WTC11 (cell line): Measurements from ENCODE around the gene ABHD16B. TPM values are rescaled to one million over a fixed set of nuclear protein-coding genes. Genes with fewer than 3 reads are reported as not detected.
A peak's percentile ranks its signal among the peaks of the same experiment; 100 is the strongest.

ENCODE experiments used
- ATAC-seq: fragments of 200-7000 bp; cut with Tn5 transposase; 2 replicates; pipeline ENCODE4 v1.10.0; 2021; ENCODE audit warnings: mild to moderate bottlenecking, moderate library complexity
- CTCF ChIA-PET: fragments of 300-600 bp; sonication (Branson Sonifier 250); formaldehyde crosslinking; loops from one replicate; lab custom pipeline; 2021; ENCODE audit warnings: antibody characterized with exemption; lab: Charles Lee
- POLR2A ChIA-PET: fragments of 350-600 bp; sonication (Branson Sonifier 250); formaldehyde crosslinking; loops from one replicate; lab custom pipeline; 2021; ENCODE audit warnings: antibody characterized with exemption; lab: Charles Lee
- DNase-seq: peaks from one replicate; pipeline ENCODE4 v3.0.0; 2021; ENCODE audit warnings: low spot score
- H3K27ac Mint-ChIP-seq: 2 replicates; pipeline ENCODE4 v1.8.0; 2021; ENCODE audit warnings: mixed read lengths
- H3K27me3 Mint-ChIP-seq: 2 replicates; pipeline ENCODE4 v1.8.0; 2021; ENCODE audit warnings: low read depth, mild to moderate bottlenecking, moderate library complexity, mixed read lengths
- H3K36me3 Mint-ChIP-seq: 2 replicates; pipeline ENCODE4 v1.8.0; 2021; ENCODE audit warnings: mixed read lengths
- H3K4me1 Mint-ChIP-seq: 2 replicates; pipeline ENCODE4 v1.8.0; 2022; ENCODE audit warnings: mixed read lengths
- H3K4me3 Mint-ChIP-seq: 2 replicates; pipeline ENCODE4 v1.8.0; 2021; ENCODE audit warnings: mild to moderate bottlenecking, moderate library complexity, mixed read lengths
- H3K9me3 Mint-ChIP-seq: 2 replicates; pipeline ENCODE4 v1.8.0; 2021; ENCODE audit warnings: mixed read lengths
- ATF1 ChIP-seq: sonication (generic); formaldehyde crosslinking; IDR thresholded peaks from 2 replicates; pipeline ENCODE4 v1.8.1; 2023; ENCODE audit warnings: mild to moderate bottlenecking, moderate library complexity, missing genetic modification reagents
- FOXJ3 ChIP-seq: sonication (generic); formaldehyde crosslinking; IDR thresholded peaks from 2 replicates; pipeline ENCODE4 v1.9.0; 2021; ENCODE audit warnings: missing genetic modification reagents, mild to moderate bottlenecking, borderline replicate concordance
- HMGA2 ChIP-seq: fragments of 250-450 bp; sonication (Bioruptor Pico); IDR thresholded peaks from 2 replicates; pipeline ENCODE4 v1.4.0; 2021; ENCODE audit warnings: mild to moderate bottlenecking, moderate library complexity
- HMGXB4 ChIP-seq: sonication (generic); formaldehyde crosslinking; IDR thresholded peaks from 2 replicates; pipeline ENCODE4 v1.8.1; 2023; ENCODE audit warnings: mild to moderate bottlenecking, moderate library complexity, missing genetic modification reagents
- MYBL2 ChIP-seq: sonication (generic); formaldehyde crosslinking; IDR thresholded peaks from 2 replicates; pipeline ENCODE4 v1.8.1; 2023; ENCODE audit warnings: mild to moderate bottlenecking, moderate library complexity, missing genetic modification reagents
- OVOL2 ChIP-seq: fragments of 250-450 bp; sonication (Bioruptor Pico); IDR thresholded peaks from 2 replicates; pipeline ENCODE4 v1.9.0; 2021; ENCODE audit warnings: mild to moderate bottlenecking, borderline replicate concordance
- PRDM15 ChIP-seq: sonication (generic); formaldehyde crosslinking; IDR thresholded peaks from 2 replicates; pipeline ENCODE4 v1.8.0; 2022; ENCODE audit warnings: missing genetic modification reagents
- TEAD4 ChIP-seq: sonication (generic); formaldehyde crosslinking; IDR thresholded peaks from 2 replicates; pipeline ENCODE4 v1.8.0; 2022; ENCODE audit warnings: mild to moderate bottlenecking, missing genetic modification reagents
- ZNF121 ChIP-seq: sonication (generic); formaldehyde crosslinking; IDR thresholded peaks from 2 replicates; pipeline ENCODE4 v1.8.0; 2023; ENCODE audit warnings: missing genetic modification reagents
- ZNF232 ChIP-seq: sonication (generic); formaldehyde crosslinking; IDR thresholded peaks from 2 replicates; pipeline ENCODE4 v1.8.0; 2022; ENCODE audit warnings: mild to moderate bottlenecking, missing genetic modification reagents
- ZNF263 ChIP-seq: sonication (generic); formaldehyde crosslinking; IDR thresholded peaks from 2 replicates; pipeline ENCODE4 v1.8.1; 2022; ENCODE audit warnings: low read depth, mild to moderate bottlenecking, moderate library complexity, missing genetic modification reagents
- ZNF396 ChIP-seq: fragments of 250-450 bp; sonication (Bioruptor Pico); IDR thresholded peaks from 2 replicates; pipeline ENCODE4 v1.8.0; 2021; ENCODE audit warnings: mild to moderate bottlenecking, moderate library complexity, borderline replicate concordance
- total RNA-seq: library from RNA; stranded (reverse); gene quantifications from 3 replicates; pipeline ENCODE4 v1.2.3, GENCODE V29; 2021
- TF ChIP-seq, protein P1 (sequence below): fragments of 250-450 bp; sonication (Bioruptor Pico); IDR thresholded peaks from 2 replicates; pipeline ENCODE4 v1.9.0; 2021; ENCODE audit warnings: moderate library complexity, mild to moderate bottlenecking, inconsistent platforms, borderline replicate concordance
- TF ChIP-seq, protein P2 (sequence below): sonication (generic); formaldehyde crosslinking; IDR thresholded peaks from 2 replicates; pipeline ENCODE4 v1.8.1; 2023; ENCODE audit warnings: mild to moderate bottlenecking, missing genetic modification reagents, borderline replicate concordance
- TF ChIP-seq, protein P3 (sequence below): sonication (generic); formaldehyde crosslinking; IDR thresholded peaks from 2 replicates; pipeline ENCODE4 v1.8.0; 2022; ENCODE audit warnings: mild to moderate bottlenecking, missing genetic modification reagents
- TF ChIP-seq, protein P4 (sequence below): sonication (generic); formaldehyde crosslinking; conservative IDR thresholded peaks from 2 replicates; pipeline ENCODE4 v1.8.1; 2023; ENCODE audit warnings: mild to moderate bottlenecking, low read depth, missing genetic modification reagents, moderate library complexity
- TF ChIP-seq, protein P5 (sequence below): sonication (generic); formaldehyde crosslinking; IDR thresholded peaks from 2 replicates; pipeline ENCODE4 v1.8.1; 2023; ENCODE audit warnings: mild to moderate bottlenecking, missing genetic modification reagents
- TF ChIP-seq, protein P6 (sequence below): sonication (generic); formaldehyde crosslinking; IDR thresholded peaks from 2 replicates; pipeline ENCODE4 v1.8.1; 2022; ENCODE audit warnings: mild to moderate bottlenecking, missing genetic modification reagents, moderate library complexity, borderline replicate concordance

The ABHD16B gene
- total RNA-seq, 1 experiment from 2014 or later: 0.11 TPM

DNA sequence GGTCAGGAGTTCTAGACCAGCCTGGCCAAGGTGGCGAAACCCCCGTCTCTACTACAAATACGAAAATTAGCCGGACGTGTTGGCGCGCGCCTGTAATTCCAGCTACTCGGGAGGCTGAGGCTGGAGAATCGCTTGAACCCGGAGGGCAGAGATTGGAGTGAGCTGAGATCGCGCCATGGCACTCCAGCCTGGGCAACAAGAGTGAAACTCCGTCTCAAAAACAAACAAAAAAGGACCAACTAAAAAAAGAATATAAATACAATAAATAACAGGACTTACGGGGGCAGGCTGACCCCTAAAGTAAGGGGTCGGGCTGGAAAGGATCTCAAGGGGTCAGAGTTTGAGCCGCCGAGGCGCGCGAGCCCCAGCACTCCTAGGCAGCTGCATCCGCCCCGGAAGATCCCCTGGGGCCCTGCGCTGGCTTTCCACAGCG is 3.3 kb downstream of the ABHD16B start:
- ChIA-PET CTCF (interaction anchor here (0.8 to 5.6 kb wide), 16 partner anchors 9 to 327 kb away, joined by 3 to 68 read pairs (median 6); partner anchors contain the start of genes ARFRP1, PRPF6, SLC2A4RG and ZGPAT), POLR2A (interaction anchor here (0.8 to 3.3 kb wide), 13 partner anchors 10 to 211 kb away, joined by 3 to 22 read pairs (median 4); partner anchors contain the start of genes ARFRP1, DNAJC5, STMN3 and ZBTB46)
- no peak for DNase-seq
- Mint-ChIP-seq H3K9me3 (no peaks in the 10 kb centered on the region), H3K36me3 (peaks cover 19% of the 10 kb centered on the region), H3K27ac (peak overlapping the region; percentile 79), H3K27me3 (no peaks in the 10 kb centered on the region), H3K4me3 (peak overlapping the region; percentile 94), H3K4me1 (peaks cover 28% of the 10 kb centered on the region)
- no peak for ATAC-seq
- TF ChIP-seq, protein P1, sequence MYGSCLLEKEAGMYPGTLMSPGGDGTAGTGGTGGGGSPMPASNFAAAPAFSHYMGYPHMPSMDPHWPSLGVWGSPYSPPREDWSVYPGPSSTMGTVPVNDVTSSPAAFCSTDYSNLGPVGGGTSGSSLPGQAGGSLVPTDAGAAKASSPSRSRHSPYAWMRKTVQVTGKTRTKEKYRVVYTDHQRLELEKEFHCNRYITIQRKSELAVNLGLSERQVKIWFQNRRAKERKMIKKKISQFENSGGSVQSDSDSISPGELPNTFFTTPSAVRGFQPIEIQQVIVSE (CRISPR knock-in tag): no peak
- TF ChIP-seq ZNF232 (no peak), ZNF121 (CRISPR knock-in tag) (no peak), OVOL2 (no peak), ZNF396 (CRISPR knock-in tag) (no peak), FOXJ3 (no peak), HMGXB4 (CRISPR knock-in tag) (peak; percentile 10; the same call in 1 of the 2 replicates), MYBL2 (CRISPR knock-in tag) (no peak; the same call in 1 of the 2 replicates), ZNF263 (CRISPR knock-in tag) (no peak; the same call in 1 of the 2 replicates), ATF1 (CRISPR knock-in tag) (no peak), HMGA2 (CRISPR knock-in tag) (peak; percentile 14; the same call in 1 of the 2 replicates), TEAD4 (no peak), PRDM15 (CRISPR knock-in tag) (no peak)
- TF ChIP-seq, protein P2, sequence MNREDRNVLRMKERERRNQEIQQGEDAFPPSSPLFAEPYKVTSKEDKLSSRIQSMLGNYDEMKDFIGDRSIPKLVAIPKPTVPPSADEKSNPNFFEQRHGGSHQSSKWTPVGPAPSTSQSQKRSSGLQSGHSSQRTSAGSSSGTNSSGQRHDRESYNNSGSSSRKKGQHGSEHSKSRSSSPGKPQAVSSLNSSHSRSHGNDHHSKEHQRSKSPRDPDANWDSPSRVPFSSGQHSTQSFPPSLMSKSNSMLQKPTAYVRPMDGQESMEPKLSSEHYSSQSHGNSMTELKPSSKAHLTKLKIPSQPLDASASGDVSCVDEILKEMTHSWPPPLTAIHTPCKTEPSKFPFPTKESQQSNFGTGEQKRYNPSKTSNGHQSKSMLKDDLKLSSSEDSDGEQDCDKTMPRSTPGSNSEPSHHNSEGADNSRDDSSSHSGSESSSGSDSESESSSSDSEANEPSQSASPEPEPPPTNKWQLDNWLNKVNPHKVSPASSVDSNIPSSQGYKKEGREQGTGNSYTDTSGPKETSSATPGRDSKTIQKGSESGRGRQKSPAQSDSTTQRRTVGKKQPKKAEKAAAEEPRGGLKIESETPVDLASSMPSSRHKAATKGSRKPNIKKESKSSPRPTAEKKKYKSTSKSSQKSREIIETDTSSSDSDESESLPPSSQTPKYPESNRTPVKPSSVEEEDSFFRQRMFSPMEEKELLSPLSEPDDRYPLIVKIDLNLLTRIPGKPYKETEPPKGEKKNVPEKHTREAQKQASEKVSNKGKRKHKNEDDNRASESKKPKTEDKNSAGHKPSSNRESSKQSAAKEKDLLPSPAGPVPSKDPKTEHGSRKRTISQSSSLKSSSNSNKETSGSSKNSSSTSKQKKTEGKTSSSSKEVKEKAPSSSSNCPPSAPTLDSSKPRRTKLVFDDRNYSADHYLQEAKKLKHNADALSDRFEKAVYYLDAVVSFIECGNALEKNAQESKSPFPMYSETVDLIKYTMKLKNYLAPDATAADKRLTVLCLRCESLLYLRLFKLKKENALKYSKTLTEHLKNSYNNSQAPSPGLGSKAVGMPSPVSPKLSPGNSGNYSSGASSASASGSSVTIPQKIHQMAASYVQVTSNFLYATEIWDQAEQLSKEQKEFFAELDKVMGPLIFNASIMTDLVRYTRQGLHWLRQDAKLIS: no peak
- TF ChIP-seq, protein P3, sequence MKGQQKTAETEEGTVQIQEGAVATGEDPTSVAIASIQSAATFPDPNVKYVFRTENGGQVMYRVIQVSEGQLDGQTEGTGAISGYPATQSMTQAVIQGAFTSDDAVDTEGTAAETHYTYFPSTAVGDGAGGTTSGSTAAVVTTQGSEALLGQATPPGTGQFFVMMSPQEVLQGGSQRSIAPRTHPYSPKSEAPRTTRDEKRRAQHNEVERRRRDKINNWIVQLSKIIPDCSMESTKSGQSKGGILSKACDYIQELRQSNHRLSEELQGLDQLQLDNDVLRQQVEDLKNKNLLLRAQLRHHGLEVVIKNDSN (CRISPR knock-in tag): no peak
- TF ChIP-seq, protein P4, sequence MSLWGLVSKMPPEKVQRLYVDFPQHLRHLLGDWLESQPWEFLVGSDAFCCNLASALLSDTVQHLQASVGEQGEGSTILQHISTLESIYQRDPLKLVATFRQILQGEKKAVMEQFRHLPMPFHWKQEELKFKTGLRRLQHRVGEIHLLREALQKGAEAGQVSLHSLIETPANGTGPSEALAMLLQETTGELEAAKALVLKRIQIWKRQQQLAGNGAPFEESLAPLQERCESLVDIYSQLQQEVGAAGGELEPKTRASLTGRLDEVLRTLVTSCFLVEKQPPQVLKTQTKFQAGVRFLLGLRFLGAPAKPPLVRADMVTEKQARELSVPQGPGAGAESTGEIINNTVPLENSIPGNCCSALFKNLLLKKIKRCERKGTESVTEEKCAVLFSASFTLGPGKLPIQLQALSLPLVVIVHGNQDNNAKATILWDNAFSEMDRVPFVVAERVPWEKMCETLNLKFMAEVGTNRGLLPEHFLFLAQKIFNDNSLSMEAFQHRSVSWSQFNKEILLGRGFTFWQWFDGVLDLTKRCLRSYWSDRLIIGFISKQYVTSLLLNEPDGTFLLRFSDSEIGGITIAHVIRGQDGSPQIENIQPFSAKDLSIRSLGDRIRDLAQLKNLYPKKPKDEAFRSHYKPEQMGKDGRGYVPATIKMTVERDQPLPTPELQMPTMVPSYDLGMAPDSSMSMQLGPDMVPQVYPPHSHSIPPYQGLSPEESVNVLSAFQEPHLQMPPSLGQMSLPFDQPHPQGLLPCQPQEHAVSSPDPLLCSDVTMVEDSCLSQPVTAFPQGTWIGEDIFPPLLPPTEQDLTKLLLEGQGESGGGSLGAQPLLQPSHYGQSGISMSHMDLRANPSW: no peak
- TF ChIP-seq, protein P5, sequence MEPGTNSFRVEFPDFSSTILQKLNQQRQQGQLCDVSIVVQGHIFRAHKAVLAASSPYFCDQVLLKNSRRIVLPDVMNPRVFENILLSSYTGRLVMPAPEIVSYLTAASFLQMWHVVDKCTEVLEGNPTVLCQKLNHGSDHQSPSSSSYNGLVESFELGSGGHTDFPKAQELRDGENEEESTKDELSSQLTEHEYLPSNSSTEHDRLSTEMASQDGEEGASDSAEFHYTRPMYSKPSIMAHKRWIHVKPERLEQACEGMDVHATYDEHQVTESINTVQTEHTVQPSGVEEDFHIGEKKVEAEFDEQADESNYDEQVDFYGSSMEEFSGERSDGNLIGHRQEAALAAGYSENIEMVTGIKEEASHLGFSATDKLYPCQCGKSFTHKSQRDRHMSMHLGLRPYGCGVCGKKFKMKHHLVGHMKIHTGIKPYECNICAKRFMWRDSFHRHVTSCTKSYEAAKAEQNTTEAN (CRISPR knock-in tag): 0 out of 2 replicates have a peak, but pooled peaks have one; percentile 58
- TF ChIP-seq, protein P6, sequence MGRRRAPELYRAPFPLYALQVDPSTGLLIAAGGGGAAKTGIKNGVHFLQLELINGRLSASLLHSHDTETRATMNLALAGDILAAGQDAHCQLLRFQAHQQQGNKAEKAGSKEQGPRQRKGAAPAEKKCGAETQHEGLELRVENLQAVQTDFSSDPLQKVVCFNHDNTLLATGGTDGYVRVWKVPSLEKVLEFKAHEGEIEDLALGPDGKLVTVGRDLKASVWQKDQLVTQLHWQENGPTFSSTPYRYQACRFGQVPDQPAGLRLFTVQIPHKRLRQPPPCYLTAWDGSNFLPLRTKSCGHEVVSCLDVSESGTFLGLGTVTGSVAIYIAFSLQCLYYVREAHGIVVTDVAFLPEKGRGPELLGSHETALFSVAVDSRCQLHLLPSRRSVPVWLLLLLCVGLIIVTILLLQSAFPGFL (CRISPR knock-in tag): 0 out of 2 replicates have a peak, but pooled peaks have one; percentile 18
